Activated T-cell treated with anti-CD3 and anti-CD28 coated beads, Interleukin-2, amount 50 U/mL, for 72 hours (primary cell): Measurements from ENCODE around the gene NFATC1. TPM values are rescaled to one million over a fixed set of nuclear protein-coding genes. Genes with fewer than 3 reads are reported as not detected.

ENCODE experiments used
- ATAC-seq, 2 donors: fragments of 150-1000 bp; cut with Tn5 transposase; replicated peaks in 1 of 2; 2 replicates each; pipeline ENCODE4 v1.10.0; 2021; ENCODE audit warnings: moderate library complexity in 2 of 2, mild to moderate bottlenecking in 1 of 2
- DNase-seq, 2 donors: peaks; one replicate each; pipeline ENCODE4 v3.0.0; 2021 to 2022; ENCODE audit warnings: mixed read lengths in 1 of 2
- H3K27ac Mint-ChIP-seq: one replicate; pipeline ENCODE4 v1.8.0; 2022; ENCODE audit warnings: mild to moderate bottlenecking, moderate library complexity, mixed read lengths
- H3K27me3 Mint-ChIP-seq: one replicate; pipeline ENCODE4 v1.8.0; 2022; ENCODE audit warnings: low read depth, mixed read lengths
- H3K36me3 Mint-ChIP-seq, 2 donors: one replicate each; pipeline ENCODE4 v1.8.0; 2022; ENCODE audit warnings: mixed read lengths in 2 of 2, mild to moderate bottlenecking in 1 of 2; ENCODE audit not compliant: insufficient read depth in 2 of 2
- H3K4me1 Mint-ChIP-seq: one replicate; pipeline ENCODE4 v1.8.0; 2022; ENCODE audit warnings: low read depth, mixed read lengths
- H3K4me3 Mint-ChIP-seq, 2 donors: one replicate each; pipeline ENCODE4 v1.8.0; 2022; ENCODE audit warnings: mild to moderate bottlenecking in 2 of 2, mixed read lengths in 2 of 2, moderate library complexity in 2 of 2
- H3K9me3 Mint-ChIP-seq, 2 donors: one replicate each; pipeline ENCODE4 v1.8.0; 2022; ENCODE audit warnings: mixed read lengths in 2 of 2
- total RNA-seq, 2 donors: library from RNA; stranded (reverse); gene quantifications; one replicate each; pipeline ENCODE4 v1.2.3, GENCODE V29; 2022

NFATC1 gene
- total RNA-seq, 2 donors from 2014 or later, result 70.4 to 86.0 TPM

DNA sequence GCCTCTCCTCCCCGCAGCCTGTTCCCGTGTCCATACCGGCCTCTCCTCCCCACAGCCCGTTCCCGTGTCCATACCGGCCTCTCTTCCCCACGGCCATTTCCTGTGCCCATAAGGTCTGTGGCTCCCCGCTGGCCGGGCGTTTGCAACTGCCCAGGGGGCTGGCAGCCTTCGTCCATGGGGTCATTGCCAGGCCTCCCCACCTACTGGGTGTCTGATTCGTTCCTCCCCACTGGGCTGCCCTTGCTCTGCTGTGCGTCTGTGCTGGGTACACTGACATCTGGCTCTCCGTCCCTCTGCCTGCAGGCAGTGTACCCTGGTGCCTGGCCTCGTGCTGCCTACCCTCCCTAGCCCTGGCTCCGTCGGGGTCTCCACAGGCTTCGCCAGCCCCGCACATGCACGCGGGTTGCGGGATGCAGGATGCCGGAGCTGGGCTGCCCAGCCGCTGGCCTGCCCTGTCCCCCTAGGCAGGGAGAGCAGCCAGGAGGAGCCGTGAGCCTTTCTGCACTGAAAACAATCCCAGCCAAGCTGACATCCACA lies 67.8 kb downstream of the NFATC1 start:
- peaks cover 15% of the 10 kb centered on the region for H3K4me1 Mint-ChIP-seq
- H3K27me3 Mint-ChIP-seq, result no peaks in the 10 kb centered on the region
- H3K9me3 Mint-ChIP-seq, result no peaks in the 10 kb centered on the region
- H3K36me3 Mint-ChIP-seq, result peaks cover 5 to 12% of the 10 kb centered on the region in 2 donors
- ATAC-seq (peak in 1 of 2 donors; percentile 12), DNase-seq (no peak)
- no peak overlapping the region for H3K27ac Mint-ChIP-seq
- H3K4me3 Mint-ChIP-seq, result no peak overlapping the region

DNA sequence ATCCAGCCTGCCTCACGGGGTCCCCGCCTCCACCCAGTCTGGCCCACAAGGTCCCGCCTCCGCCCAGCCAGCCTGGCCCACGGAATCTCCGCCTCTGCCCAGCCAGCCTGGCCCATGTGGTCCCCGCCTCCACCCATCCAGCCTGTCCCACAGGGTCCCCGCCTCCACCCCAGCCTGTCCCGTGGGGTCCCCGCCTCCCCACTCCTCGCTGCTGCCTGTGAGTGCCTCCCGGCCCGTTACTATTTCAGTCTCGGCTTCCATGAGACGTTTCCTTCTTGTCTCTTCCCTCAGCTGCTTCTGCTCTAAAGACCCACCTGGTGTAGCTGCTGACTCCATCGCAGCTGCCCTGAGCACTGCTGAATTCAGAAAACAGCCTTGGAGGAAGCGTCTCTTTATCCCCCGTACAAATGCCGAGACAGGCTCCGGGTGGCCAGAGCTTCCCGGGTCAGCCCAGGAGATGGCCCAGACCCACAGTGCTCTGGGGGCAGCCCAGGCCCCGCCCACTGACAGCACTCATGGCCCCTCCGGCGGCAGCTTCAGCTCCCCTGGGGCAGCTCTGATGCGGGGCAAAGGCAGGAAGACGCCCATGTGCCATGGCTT lies 69.8 kb downstream of the NFATC1 start:
- Mint-ChIP-seq H3K36me3 (peaks cover 4 to 13% of the 10 kb centered on the region in 2 donors), H3K27me3 (no peaks in the 10 kb centered on the region), H3K4me1 (peaks cover 13% of the 10 kb centered on the region), H3K4me3 (peak overlapping the region; percentile 33 to 63), H3K27ac (peak overlapping the region; percentile 44), H3K9me3 (no peaks in the 10 kb centered on the region)
- ATAC-seq (peak; percentile 20 to 21), DNase-seq (no peak)

GRCh38 chr18:79466591-79466990 lies 70.9 kb downstream of the NFATC1 start:
- Mint-ChIP-seq H3K9me3 (no peaks in the 10 kb centered on the region), H3K27ac (no peak overlapping the region), H3K27me3 (no peaks in the 10 kb centered on the region), H3K4me1 (peaks cover 13% of the 10 kb centered on the region), H3K4me3 (no peak overlapping the region), H3K36me3 (peaks cover 4 to 17% of the 10 kb centered on the region in 2 donors)
- no peak for ATAC-seq
- no peak for DNase-seq

GRCh38 chr18:79467126-79467525 lies 71.4 kb downstream of the NFATC1 start:
- Mint-ChIP-seq H3K27me3 (no peaks in the 10 kb centered on the region), H3K4me1 (peaks cover 13% of the 10 kb centered on the region), H3K4me3 (no peak overlapping the region), H3K9me3 (no peaks in the 10 kb centered on the region), H3K36me3 (peaks cover 4 to 18% of the 10 kb centered on the region in 2 donors), H3K27ac (no peak overlapping the region)
- DNase-seq, result no peak
- ATAC-seq, result no peak

- Mint-ChIP-seq H3K36me3 (peaks cover 4 to 21% of the 10 kb centered on the region in 2 donors), H3K9me3 (no peaks in the 10 kb centered on the region), H3K4me3 (no peak overlapping the region), H3K27ac (peak overlapping the region; percentile 42), H3K4me1 (peaks cover 13% of the 10 kb centered on the region), H3K27me3 (no peaks in the 10 kb centered on the region)
- DNase-seq (no peak), ATAC-seq (no peak)
Observed at GRCh38 chr18:79468119-79468789, 72.5 kb downstream of the NFATC1 start.

DNA sequence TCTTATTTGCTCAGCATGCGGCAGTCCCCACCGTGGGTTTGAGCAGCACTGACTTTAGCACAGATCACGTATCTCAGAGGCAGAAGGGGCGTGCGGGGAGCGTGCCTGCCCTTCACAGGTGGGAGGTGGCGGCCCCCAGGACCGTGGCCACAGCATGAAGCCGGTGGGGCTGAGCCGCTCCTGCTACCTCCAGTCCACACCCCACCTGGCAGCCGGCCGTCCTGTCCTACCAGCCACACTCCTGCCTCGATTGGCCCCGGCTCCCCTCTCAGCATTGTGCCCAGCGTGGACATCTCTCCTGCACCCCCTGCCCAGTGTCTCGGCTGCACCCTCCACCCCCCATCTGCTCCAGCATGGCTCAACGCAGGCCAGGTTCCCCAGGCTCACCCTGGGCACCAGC lies 73.6 kb downstream of the NFATC1 start:
- DNase-seq (no peak), ATAC-seq (peak in 1 of 2 donors; percentile 14)
- Mint-ChIP-seq H3K4me3 (no peak overlapping the region), H3K9me3 (no peaks in the 10 kb centered on the region), H3K4me1 (peaks cover 13% of the 10 kb centered on the region), H3K36me3 (peaks cover 4 to 21% of the 10 kb centered on the region in 2 donors), H3K27ac (no peak overlapping the region), H3K27me3 (no peaks in the 10 kb centered on the region)

DNA sequence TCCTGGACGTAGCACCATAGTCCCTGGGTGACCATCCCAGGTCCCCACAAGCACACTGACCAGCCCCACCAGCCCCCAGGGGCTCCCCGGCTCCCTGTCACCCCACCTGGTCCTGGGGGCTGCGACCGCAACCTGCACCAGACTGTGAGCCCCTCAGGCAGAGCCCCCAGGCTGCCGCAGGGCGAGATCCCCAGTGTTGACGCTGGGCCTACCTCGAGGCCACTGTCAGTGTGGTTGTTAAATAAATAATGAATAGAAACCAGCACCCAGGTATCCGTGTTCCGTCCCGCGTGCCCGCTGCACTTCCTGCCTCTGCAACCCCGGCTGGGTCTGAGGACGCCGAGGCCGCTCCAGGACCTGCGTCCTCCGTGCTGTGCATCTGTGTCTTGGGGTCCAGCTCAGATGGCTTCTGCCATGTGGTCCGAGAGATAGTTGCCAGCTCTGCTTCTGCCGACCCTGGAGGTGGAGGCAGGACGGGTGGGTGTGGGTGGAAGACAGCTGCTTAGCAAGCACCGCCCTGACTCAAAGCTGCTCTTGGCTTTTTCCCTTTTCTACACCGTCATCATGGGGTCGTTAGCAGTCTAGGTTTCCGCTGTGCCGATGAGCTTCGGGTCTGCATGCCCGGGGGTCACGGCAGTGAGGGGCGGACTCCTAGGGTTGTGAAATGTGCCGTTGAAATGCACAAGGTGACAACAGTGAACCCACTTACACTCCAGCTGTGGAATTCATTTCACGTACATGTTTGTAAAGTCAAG lies 74.2 kb downstream of the NFATC1 start:
- ATAC-seq (no peak), DNase-seq (no peak)
- no peak overlapping the region for H3K4me3 Mint-ChIP-seq
- H3K36me3 Mint-ChIP-seq, result peaks cover 3 to 20% of the 10 kb centered on the region in 2 donors
- peaks cover 12% of the 10 kb centered on the region for H3K4me1 Mint-ChIP-seq
- no peak overlapping the region for H3K27ac Mint-ChIP-seq
- no peaks in the 10 kb centered on the region for H3K27me3 Mint-ChIP-seq
- H3K9me3 Mint-ChIP-seq, result no peaks in the 10 kb centered on the region

DNA sequence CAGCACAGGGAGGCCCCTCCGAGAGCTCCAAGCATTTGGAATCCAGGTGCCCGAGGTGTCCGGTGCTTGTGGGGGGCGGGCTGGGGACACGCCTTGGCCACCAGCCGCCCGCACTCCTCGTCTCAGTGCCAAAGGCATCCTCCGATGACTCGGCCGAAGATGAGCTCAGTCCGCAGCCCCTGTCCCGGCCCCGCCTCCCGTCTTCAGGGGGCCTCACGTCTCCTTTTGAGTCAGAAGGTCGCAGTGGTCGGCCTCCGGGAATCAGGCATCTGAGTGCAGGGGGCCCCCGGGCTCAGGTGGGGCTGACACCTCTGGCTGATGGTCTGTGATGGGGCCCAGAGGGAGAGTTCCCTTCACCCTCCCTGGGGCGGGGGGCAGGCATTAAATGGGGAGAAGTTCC lies 74.8 kb downstream of the NFATC1 start:
- Mint-ChIP-seq H3K9me3 (no peaks in the 10 kb centered on the region), H3K4me1 (peaks cover 6% of the 10 kb centered on the region), H3K36me3 (peaks cover 1 to 17% of the 10 kb centered on the region in 2 donors), H3K4me3 (no peak overlapping the region), H3K27ac (no peak overlapping the region), H3K27me3 (no peaks in the 10 kb centered on the region)
- DNase-seq, result peak in 1 of 2 donors; percentile 12
- ATAC-seq, result peak in 1 of 2 donors; percentile 26

DNA sequence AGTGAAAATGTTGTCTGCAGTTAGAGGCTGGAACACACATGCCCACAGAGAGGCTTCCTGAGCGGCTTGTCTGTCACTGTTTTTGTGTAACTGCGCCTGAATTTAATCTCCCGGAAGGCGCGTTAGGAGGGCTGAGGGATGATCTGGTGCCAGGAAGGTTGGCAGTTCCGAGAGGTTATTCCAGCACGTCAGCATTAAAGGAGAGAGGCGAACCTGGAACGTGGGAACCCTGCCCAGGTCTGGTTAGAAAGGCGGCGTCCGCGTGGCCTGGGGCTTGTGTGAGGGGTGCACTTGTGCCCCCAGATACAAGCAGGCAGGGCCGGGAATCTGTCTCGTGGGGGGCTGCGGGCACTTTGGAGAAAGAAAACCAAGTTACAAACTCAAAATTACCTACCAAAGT lies 75.3 kb downstream of the NFATC1 start:
- DNase-seq, result no peak
- no peak overlapping the region for H3K27ac Mint-ChIP-seq
- no peak overlapping the region for H3K4me3 Mint-ChIP-seq
- H3K36me3 Mint-ChIP-seq, result peaks cover 1 to 16% of the 10 kb centered on the region in 2 donors
- no peaks in the 10 kb centered on the region for H3K27me3 Mint-ChIP-seq
- no peaks in the 10 kb centered on the region for H3K9me3 Mint-ChIP-seq
- ATAC-seq, result no peak
- H3K4me1 Mint-ChIP-seq, result peaks cover 4% of the 10 kb centered on the region

DNA sequence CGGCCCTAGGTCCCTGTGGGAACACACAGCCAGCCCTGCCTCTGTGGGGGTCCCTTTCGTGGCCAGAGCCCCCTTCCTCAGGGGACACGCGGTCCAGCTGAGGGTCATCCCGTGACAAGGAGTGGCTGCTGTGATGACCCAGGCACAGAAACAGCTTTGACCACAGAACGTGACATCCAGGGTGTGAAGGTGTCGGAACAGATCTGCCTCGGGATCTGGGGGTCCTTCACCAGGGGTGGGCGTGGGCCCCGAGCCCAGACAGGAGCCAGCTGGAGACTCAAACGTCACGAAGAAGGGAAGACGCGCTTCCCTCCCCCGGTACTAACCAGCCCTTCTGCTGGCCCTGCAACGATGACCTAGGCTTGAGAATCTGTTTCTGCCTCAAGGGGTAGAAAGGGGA lies 75.9 kb downstream of the NFATC1 start:
- Mint-ChIP-seq H3K9me3 (no peaks in the 10 kb centered on the region), H3K27ac (no peak overlapping the region), H3K36me3 (peaks cover 1 to 17% of the 10 kb centered on the region in 2 donors), H3K4me1 (peaks cover 4% of the 10 kb centered on the region), H3K27me3 (no peaks in the 10 kb centered on the region), H3K4me3 (no peak overlapping the region)
- ATAC-seq, result no peak
- no peak for DNase-seq

GRCh38 chr18:79472176-79472575 lies 76.4 kb downstream of the NFATC1 start:
- Mint-ChIP-seq H3K27me3 (no peaks in the 10 kb centered on the region), H3K36me3 (peaks cover 1 to 17% of the 10 kb centered on the region in 2 donors), H3K4me3 (no peak overlapping the region)

GRCh38 chr18:79472946-79473345 lies 77.2 kb downstream of the NFATC1 start:
- Mint-ChIP-seq H3K27ac (no peak overlapping the region), H3K4me1 (peaks cover 10% of the 10 kb centered on the region), H3K27me3 (no peaks in the 10 kb centered on the region), H3K4me3 (no peak overlapping the region), H3K9me3 (no peaks in the 10 kb centered on the region), H3K36me3 (peaks cover 1 to 17% of the 10 kb centered on the region in 2 donors)
- ATAC-seq, result no peak
- no peak for DNase-seq

More at GRCh38 chr18:79472176-79472575, 76.4 kb downstream of the NFATC1 start:
- DNase-seq (no peak), ATAC-seq (no peak)
- Mint-ChIP-seq H3K4me1 (peaks cover 6% of the 10 kb centered on the region), H3K27ac (no peak overlapping the region), H3K9me3 (no peaks in the 10 kb centered on the region)
